ENCODE data around the gene FUCA1. TPM values are rescaled to one million over a fixed set of nuclear protein-coding genes. Genes with fewer than 3 reads are reported as not detected.

The FUCA1 gene
- total RNA-seq, 1 experiment from 2014 or later, result 20.7 TPM

DNA sequence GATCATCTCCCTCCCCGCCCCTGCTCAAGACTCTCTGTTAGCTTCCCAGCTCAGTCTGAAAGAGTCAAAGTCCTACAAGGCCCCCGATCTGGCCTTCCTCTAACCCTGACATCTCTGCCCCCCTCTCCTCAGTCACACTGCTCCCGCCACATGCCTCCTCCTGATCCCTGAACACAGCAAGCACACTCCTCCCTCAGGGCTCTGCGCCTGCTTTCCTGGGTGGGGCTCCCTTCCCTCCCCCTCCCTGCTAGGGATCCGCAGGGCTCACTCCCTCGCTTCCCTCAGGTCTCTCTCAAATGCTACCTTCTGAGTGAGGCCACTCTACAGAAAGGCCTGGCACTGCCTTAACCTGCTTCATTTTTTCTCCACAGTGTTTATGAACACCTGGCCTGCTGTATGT is 61.8 kb downstream of the FUCA1 start:
- DNase-seq (ENCODE audit: low read depth, low spot score) (no peak), ATAC-seq (no peak)
- H3K27me3 ChIP-seq (ENCODE audit: insufficient read depth, low read length), result no peaks in the 10 kb centered on the region
- ChIA-PET CTCF (no interaction called here), POLR2A (interaction anchor here (0.6 kb wide), 1 partner anchor 12 kb away, joined by 4 read pairs; no protein-coding TSS in a partner anchor), RAD21 (ENCODE audit: low non-redundant PET in 1 of 2, low total read pairs in 2 of 2, uncharacterized antibody in 2 of 2, unreplicated experiment in 2 of 2) (no interaction called here)
- H3K27ac ChIP-seq (ENCODE audit: low read depth, low read length), result no peak overlapping the region
- H3K4me3 ChIP-seq (replicated peaks in 1 of 2; ENCODE audit: low read depth in 1 of 2, low read length in 2 of 2), result no peak overlapping the region
- no peaks in the 10 kb centered on the region for H3K9me2 ChIP-seq (ENCODE audit: insufficient read depth)
- BruUV-seq (replicated peaks), result no TSS peak
- H3K79me2 ChIP-seq (ENCODE audit: insufficient read depth, low read length), result no peaks in the 10 kb centered on the region
- H3K9me3 ChIP-seq (ENCODE audit: control insufficient read depth in 1 of 2, insufficient read depth in 1 of 2, low read depth in 1 of 2, low read length in 2 of 2), result no peaks in the 10 kb centered on the region
- no peak overlapping the region for H3K4me2 ChIP-seq (ENCODE audit: low read length)
- TF ChIP-seq EZH2phosphoT487 (IDR thresholded peaks at IDR 0.05; ENCODE audit: borderline replicate concordance) (no peak), CTCF (IDR thresholded peaks at IDR 0.05 in 2 of 3, conservative IDR thresholded peaks at IDR 0.05 in 1 of 3; ENCODE audit: borderline replicate concordance in 1 of 3, insufficient read depth in 1 of 3, low read depth in 2 of 3, low read length in 2 of 3) (no peak), POLR2A (IDR thresholded peaks at IDR 0.05; ENCODE audit: borderline replicate concordance, extremely low read depth, insufficient read depth, insufficient read length) (no peak), REST (IDR thresholded peaks at IDR 0.05; ENCODE audit: low read depth) (no peak), YY1 (IDR thresholded peaks at IDR 0.05; ENCODE audit: extremely low read depth, insufficient replicate concordance, low read depth, low read length) (no peak)
- intact Hi-C loops (cut with micrococcal nuclease), result no loop called here
- no peaks in the 10 kb centered on the region for H4K20me1 ChIP-seq (ENCODE audit: insufficient read depth)
- no peak overlapping the region for H2AFZ ChIP-seq (ENCODE audit: low read depth, low read length, poor library complexity, severe bottlenecking)
- peaks cover 11 to 19% of the 10 kb centered on the region in 2 experiments; a peak in 2 of 4 replicates for H3K4me1 ChIP-seq (ENCODE audit: control insufficient read depth in 1 of 2, insufficient read depth in 2 of 2, low read length in 2 of 2)
- 0 out of 4 replicates have a peak, but pooled peaks cover 0 to 2% of the 10 kb centered on the region in 2 experiments for H3K36me3 ChIP-seq (ENCODE audit: control insufficient read depth in 1 of 2, insufficient read depth in 2 of 2, low read length in 2 of 2)
- no peak overlapping the region for H3K9ac ChIP-seq (ENCODE audit: low read length)

All from HCT116 (cell line).